Transverse colon (tissue), 4 donors: ENCODE results near the gene KCNQ1OT1.

Experiments
- POLR2A ChIP-seq: fragments of 450-650 bp; IDR thresholded peaks from one replicate; pipeline ENCODE4 v1.6.1; 2016; ENCODE audit warnings: antibody characterized with exemption, mild to moderate bottlenecking, moderate library complexity
- POLR2AphosphoS5 ChIP-seq, 3 donors: sonication (generic); formaldehyde crosslinking; IDR thresholded peaks; one replicate each; pipeline ENCODE4 v1.6.1; 2016; ENCODE audit warnings: antibody characterized with exemption in 3 of 3
- TF ChIP-seq, protein P1 (sequence below), 5 experiments: fragments of 200-600 bp in 3 of 5; fragments of 450-650 bp in 2 of 5; sonication (generic) in 3 of 5; IDR thresholded peaks; 1 replicate in 2 of 5; 2 replicates in 3 of 5; pipeline ENCODE4 v1.5.1; 2016 to 2017; ENCODE audit warnings: antibody characterized with exemption in 5 of 5, inconsistent platforms in 3 of 5, mild to moderate bottlenecking in 2 of 5, moderate library complexity in 1 of 5

GRCh38 chr11:2679011-2679676, 20.6 kb downstream of the KCNQ1OT1 start:
- TF ChIP-seq, protein P1, sequence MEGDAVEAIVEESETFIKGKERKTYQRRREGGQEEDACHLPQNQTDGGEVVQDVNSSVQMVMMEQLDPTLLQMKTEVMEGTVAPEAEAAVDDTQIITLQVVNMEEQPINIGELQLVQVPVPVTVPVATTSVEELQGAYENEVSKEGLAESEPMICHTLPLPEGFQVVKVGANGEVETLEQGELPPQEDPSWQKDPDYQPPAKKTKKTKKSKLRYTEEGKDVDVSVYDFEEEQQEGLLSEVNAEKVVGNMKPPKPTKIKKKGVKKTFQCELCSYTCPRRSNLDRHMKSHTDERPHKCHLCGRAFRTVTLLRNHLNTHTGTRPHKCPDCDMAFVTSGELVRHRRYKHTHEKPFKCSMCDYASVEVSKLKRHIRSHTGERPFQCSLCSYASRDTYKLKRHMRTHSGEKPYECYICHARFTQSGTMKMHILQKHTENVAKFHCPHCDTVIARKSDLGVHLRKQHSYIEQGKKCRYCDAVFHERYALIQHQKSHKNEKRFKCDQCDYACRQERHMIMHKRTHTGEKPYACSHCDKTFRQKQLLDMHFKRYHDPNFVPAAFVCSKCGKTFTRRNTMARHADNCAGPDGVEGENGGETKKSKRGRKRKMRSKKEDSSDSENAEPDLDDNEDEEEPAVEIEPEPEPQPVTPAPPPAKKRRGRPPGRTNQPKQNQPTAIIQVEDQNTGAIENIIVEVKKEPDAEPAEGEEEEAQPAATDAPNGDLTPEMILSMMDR (IDR thresholded peaks at IDR 0.05): no peak
- TF ChIP-seq POLR2A: no peak
- no peak for TF ChIP-seq POLR2AphosphoS5 (IDR thresholded peaks at IDR 0.05)
